HepG2 (cell line): ENCODE measurements around the gene NIP7. TPM values are rescaled to one million over a fixed set of nuclear protein-coding genes. Genes with fewer than 3 reads are reported as not detected.

ENCODE experiments used
- ATF7 ChIP-seq, 2 experiments: fragments of 450-650 bp in 1 of 2; sonication (generic) in 1 of 2; formaldehyde crosslinking in 1 of 2; IDR thresholded peaks; 2 replicates each; pipeline versions ENCODE4 v1.4.0 to v1.6.1; 2016 to 2020; ENCODE audit warnings: antibody characterized with exemption in 1 of 2, mild to moderate bottlenecking in 1 of 2, missing genetic modification reagents in 1 of 2
- CEBPB ChIP-seq: IDR thresholded peaks from 2 replicates; pipeline ENCODE4 v1.6.1; 2011; ENCODE audit warnings: low read depth, low read length, improper control_type of control experiment, borderline replicate concordance
- HES4 ChIP-seq: sonication (generic); formaldehyde crosslinking; IDR thresholded peaks from 2 replicates; pipeline ENCODE4 v1.9.0; 2021; ENCODE audit warnings: mild to moderate bottlenecking, missing genetic modification reagents, borderline replicate concordance
- HOXA5 ChIP-seq: sonication (generic); formaldehyde crosslinking; IDR thresholded peaks from 2 replicates; pipeline ENCODE4 v1.4.0; 2020; ENCODE audit warnings: missing genetic modification reagents
- KDM5B ChIP-seq: sonication (generic); formaldehyde crosslinking; IDR thresholded peaks from 2 replicates; pipeline ENCODE4 v1.4.0; 2020; ENCODE audit warnings: missing genetic modification reagents, mild to moderate bottlenecking, borderline replicate concordance
- KDM6A ChIP-seq: IDR thresholded peaks from 2 replicates; pipeline ENCODE4 v1.6.1; 2016; ENCODE audit warnings: low read depth
- MAZ ChIP-seq, 2 experiments: sonication (generic) in 1 of 2; formaldehyde crosslinking in 1 of 2; IDR thresholded peaks; 2 replicates each; pipeline versions ENCODE4 v1.5.0 to v1.6.1; 2012 to 2020; ENCODE audit warnings: low read depth in 2 of 2, mild to moderate bottlenecking in 2 of 2, borderline replicate concordance in 1 of 2, improper control_type of control experiment in 1 of 2, low read length in 1 of 2, missing genetic modification reagents in 1 of 2, moderate library complexity in 1 of 2
- MTF2 ChIP-seq: sonication (generic); formaldehyde crosslinking; IDR thresholded peaks from 2 replicates; pipeline ENCODE4 v1.5.0; 2020; ENCODE audit warnings: missing genetic modification reagents, borderline replicate concordance
- NFKB2 ChIP-seq: sonication (generic); formaldehyde crosslinking; IDR thresholded peaks from 2 replicates; pipeline ENCODE4 v1.4.0; 2020; ENCODE audit warnings: missing genetic modification reagents, borderline replicate concordance
- SIN3A ChIP-seq: IDR thresholded peaks from 2 replicates; pipeline ENCODE4 v1.6.1; 2011; ENCODE audit warnings: low read depth, mild to moderate bottlenecking, control low read depth, low read length, borderline replicate concordance
- TAF1 ChIP-seq: sonication (generic); formaldehyde crosslinking; IDR thresholded peaks from 2 replicates; pipeline ENCODE4 v1.4.0; 2020; ENCODE audit warnings: missing genetic modification reagents
- TEAD2 ChIP-seq: sonication (generic); formaldehyde crosslinking; IDR thresholded peaks from 2 replicates; pipeline ENCODE4 v1.9.0; 2021; ENCODE audit warnings: missing genetic modification reagents
- THAP11 ChIP-seq: IDR thresholded peaks from 2 replicates; pipeline ENCODE4 v1.6.1; 2016; ENCODE audit warnings: missing biosample characterization, missing genetic modification reagents
- YEATS4 ChIP-seq: sonication (generic); formaldehyde crosslinking; IDR thresholded peaks from 2 replicates; pipeline ENCODE4 v1.4.0; 2020; ENCODE audit warnings: missing genetic modification reagents, borderline replicate concordance
- ZBTB21 ChIP-seq: sonication (generic); formaldehyde crosslinking; IDR thresholded peaks from 2 replicates; pipeline ENCODE4 v1.4.0; 2020; ENCODE audit warnings: missing genetic modification reagents
- ZFP41 ChIP-seq: sonication (generic); formaldehyde crosslinking; IDR thresholded peaks from 2 replicates; pipeline ENCODE4 v1.4.0; 2020; ENCODE audit warnings: mild to moderate bottlenecking, missing genetic modification reagents, borderline replicate concordance
- ZNF205 ChIP-seq: IDR thresholded peaks from 2 replicates; pipeline ENCODE4 v1.6.1; 2018; ENCODE audit warnings: missing biosample characterization, missing genetic modification reagents
- ZNF619 ChIP-seq: sonication (generic); formaldehyde crosslinking; IDR thresholded peaks from 2 replicates; pipeline ENCODE4 v1.4.0; 2020; ENCODE audit warnings: mild to moderate bottlenecking, missing genetic modification reagents
- ZNF878 ChIP-seq: sonication (generic); formaldehyde crosslinking; IDR thresholded peaks from 2 replicates; pipeline ENCODE4 v1.8.1; 2023; ENCODE audit warnings: mild to moderate bottlenecking, missing genetic modification reagents, moderate library complexity
- ZNF879 ChIP-seq: sonication (generic); formaldehyde crosslinking; IDR thresholded peaks from 2 replicates; pipeline ENCODE4 v1.8.1; 2023; ENCODE audit warnings: missing genetic modification reagents
- polyA plus RNA-seq, 8 experiments: library from polyadenylated mRNA; depleted of rRNA in 3 of 8; stranded (reverse) in 7 of 8; unstranded in 1 of 8; fragments of >200 nt; fragmentation: Illumina TruSeq in 4 of 8; extraction: Trizol in 4 of 8; gene quantifications; 2 replicates each; pipeline versions ENCODE4 v1.2.1 to v1.2.3, GENCODE V29; 2011 to 2016; ENCODE audit warnings: low read depth in 4 of 8, missing spikeins in 1 of 8, mixed read lengths in 1 of 8; ENCODE audit not compliant: insufficient read depth in 1 of 8
- total RNA-seq, 5 experiments: library from RNA; depleted of rRNA; stranded (reverse); fragments of >200 nt; fragmentation: Illumina TruSeq; extraction: Trizol; gene quantifications; 2 replicates each; pipeline ENCODE4 v1.2.3, GENCODE V29; 2016; ENCODE audit warnings: low read depth in 1 of 5
- TF ChIP-seq, protein P1 (sequence below): sonication (generic); formaldehyde crosslinking; IDR thresholded peaks from 2 replicates; pipeline ENCODE4 v1.8.1; 2022; ENCODE audit warnings: mild to moderate bottlenecking, missing genetic modification reagents
- TF ChIP-seq, protein P2 (sequence below): sonication (generic); formaldehyde crosslinking; IDR thresholded peaks from 2 replicates; pipeline ENCODE4 v1.9.0; 2022; ENCODE audit warnings: low read depth, missing genetic modification reagents
- TF ChIP-seq, protein P3 (sequence below): sonication (generic); formaldehyde crosslinking; IDR thresholded peaks from 2 replicates; pipeline ENCODE4 v1.4.0; 2020; ENCODE audit warnings: mild to moderate bottlenecking, missing genetic modification reagents
- TF ChIP-seq, protein P4 (sequence below): IDR thresholded peaks from 2 replicates; pipeline ENCODE4 v1.6.1; 2016

The NIP7 gene
- total and polyA plus RNA-seq, 2 of the 13 experiments (the other 11 are each of a cell fraction or from before 2014, with no cell fraction given): 15.3 to 114 TPM

DNA sequence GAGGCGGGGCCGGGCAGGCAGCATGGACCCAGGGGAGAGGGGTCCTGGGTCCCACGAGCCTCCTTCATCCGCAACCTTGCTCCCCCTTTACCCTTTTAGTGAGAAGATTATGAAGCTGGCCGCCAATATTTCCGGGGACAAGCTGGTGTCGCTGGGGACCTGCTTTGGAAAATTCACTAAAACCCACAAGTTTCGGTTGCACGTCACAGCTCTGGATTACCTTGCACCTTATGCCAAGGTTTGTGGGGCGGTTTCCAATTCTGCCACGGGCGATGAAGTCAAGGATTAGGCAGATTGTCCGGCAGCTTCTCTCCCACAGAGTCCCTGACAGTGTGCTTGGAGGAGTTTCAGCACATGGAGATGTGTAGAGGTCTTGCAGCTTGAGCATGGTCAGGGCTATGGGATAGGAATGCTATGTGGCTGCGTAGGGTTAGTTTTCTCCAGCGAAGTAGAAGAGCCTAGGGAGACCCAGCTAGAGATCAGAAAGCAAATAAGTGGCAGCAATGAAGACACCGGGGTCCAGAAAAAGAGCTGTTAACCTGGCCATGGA lies 598 bp downstream of the NIP7 start (continued):
- 0 out of 2 replicates have a peak, but pooled peaks have one; percentile 15 for TF ChIP-seq SIN3A
- TF ChIP-seq, protein P1, sequence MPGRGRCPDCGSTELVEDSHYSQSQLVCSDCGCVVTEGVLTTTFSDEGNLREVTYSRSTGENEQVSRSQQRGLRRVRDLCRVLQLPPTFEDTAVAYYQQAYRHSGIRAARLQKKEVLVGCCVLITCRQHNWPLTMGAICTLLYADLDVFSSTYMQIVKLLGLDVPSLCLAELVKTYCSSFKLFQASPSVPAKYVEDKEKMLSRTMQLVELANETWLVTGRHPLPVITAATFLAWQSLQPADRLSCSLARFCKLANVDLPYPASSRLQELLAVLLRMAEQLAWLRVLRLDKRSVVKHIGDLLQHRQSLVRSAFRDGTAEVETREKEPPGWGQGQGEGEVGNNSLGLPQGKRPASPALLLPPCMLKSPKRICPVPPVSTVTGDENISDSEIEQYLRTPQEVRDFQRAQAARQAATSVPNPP (CRISPR knock-in tag): no peak
- no peak for TF ChIP-seq KDM5B
- TF ChIP-seq KDM6A (CRISPR knock-in tag): no peak
- TF ChIP-seq ZNF619 (CRISPR knock-in tag): no peak
- TF ChIP-seq, protein P2, sequence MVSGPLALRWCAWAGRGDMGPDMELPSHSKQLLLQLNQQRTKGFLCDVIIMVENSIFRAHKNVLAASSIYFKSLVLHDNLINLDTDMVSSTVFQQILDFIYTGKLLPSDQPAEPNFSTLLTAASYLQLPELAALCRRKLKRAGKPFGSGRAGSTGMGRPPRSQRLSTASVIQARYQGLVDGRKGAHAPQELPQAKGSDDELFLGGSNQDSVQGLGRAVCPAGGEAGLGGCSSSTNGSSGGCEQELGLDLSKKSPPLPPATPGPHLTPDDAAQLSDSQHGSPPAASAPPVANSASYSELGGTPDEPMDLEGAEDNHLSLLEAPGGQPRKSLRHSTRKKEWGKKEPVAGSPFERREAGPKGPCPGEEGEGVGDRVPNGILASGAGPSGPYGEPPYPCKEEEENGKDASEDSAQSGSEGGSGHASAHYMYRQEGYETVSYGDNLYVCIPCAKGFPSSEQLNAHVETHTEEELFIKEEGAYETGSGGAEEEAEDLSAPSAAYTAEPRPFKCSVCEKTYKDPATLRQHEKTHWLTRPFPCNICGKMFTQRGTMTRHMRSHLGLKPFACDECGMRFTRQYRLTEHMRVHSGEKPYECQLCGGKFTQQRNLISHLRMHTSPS (CRISPR knock-in tag): 0 out of 2 replicates have a peak, but pooled peaks have one; percentile 43
- no peak for TF ChIP-seq ZBTB21 (CRISPR knock-in tag)
- peak; percentile 51 for TF ChIP-seq MTF2 (CRISPR knock-in tag)
- TF ChIP-seq, protein P3, sequence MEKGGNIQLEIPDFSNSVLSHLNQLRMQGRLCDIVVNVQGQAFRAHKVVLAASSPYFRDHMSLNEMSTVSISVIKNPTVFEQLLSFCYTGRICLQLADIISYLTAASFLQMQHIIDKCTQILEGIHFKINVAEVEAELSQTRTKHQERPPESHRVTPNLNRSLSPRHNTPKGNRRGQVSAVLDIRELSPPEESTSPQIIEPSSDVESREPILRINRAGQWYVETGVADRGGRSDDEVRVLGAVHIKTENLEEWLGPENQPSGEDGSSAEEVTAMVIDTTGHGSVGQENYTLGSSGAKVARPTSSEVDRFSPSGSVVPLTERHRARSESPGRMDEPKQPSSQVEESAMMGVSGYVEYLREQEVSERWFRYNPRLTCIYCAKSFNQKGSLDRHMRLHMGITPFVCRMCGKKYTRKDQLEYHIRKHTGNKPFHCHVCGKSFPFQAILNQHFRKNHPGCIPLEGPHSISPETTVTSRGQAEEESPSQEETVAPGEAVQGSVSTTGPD (CRISPR knock-in tag): no peak
- TF ChIP-seq, protein P4, sequence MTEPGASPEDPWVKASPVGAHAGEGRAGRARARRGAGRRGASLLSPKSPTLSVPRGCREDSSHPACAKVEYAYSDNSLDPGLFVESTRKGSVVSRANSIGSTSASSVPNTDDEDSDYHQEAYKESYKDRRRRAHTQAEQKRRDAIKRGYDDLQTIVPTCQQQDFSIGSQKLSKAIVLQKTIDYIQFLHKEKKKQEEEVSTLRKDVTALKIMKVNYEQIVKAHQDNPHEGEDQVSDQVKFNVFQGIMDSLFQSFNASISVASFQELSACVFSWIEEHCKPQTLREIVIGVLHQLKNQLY (CRISPR knock-in tag): no peak
- no peak for TF ChIP-seq TAF1 (CRISPR knock-in tag)
- TF ChIP-seq ZFP41 (CRISPR knock-in tag): no peak
- no peak for TF ChIP-seq TEAD2 (CRISPR knock-in tag)
- no peak for TF ChIP-seq HOXA5 (CRISPR knock-in tag)
- TF ChIP-seq NFKB2 (CRISPR knock-in tag): 0 out of 2 replicates have a peak, but pooled peaks have one; percentile 1
- 0 out of 2 replicates have a peak, but pooled peaks have one; percentile 51 for TF ChIP-seq ZNF879
- TF ChIP-seq MAZ (IDR thresholded peaks at IDR 0.05; ENCODE audit: borderline replicate concordance, low read depth, low read length): no peak
- TF ChIP-seq MAZ (CRISPR knock-in tag; IDR thresholded peaks at IDR 0.05; ENCODE audit: low read depth): 0 out of 2 replicates have a peak, but pooled peaks have one; percentile 0
- TF ChIP-seq YEATS4 (CRISPR knock-in tag): no peak
- TF ChIP-seq THAP11 (CRISPR knock-in tag): no peak
- TF ChIP-seq ATF7 (IDR thresholded peaks at IDR 0.05): no peak
- no peak for TF ChIP-seq ATF7 (CRISPR knock-in tag; IDR thresholded peaks at IDR 0.05)
- TF ChIP-seq CEBPB: no peak
- 0 out of 2 replicates have a peak, but pooled peaks have one; percentile 19 for TF ChIP-seq HES4 (CRISPR knock-in tag)
- TF ChIP-seq ZNF878 (CRISPR knock-in tag): 0 out of 2 replicates have a peak, but pooled peaks have one; percentile 10
- TF ChIP-seq ZNF205 (CRISPR knock-in tag): no peak
